HG02678 (cell line): ENCODE measurements around the gene USP4.
"Not testable (repeated sequence)": the region's sequence is repeated elsewhere in the genome, so short reads cannot be mapped to it uniquely, and the experiment has no call there.

Source experiments
- ATAC-seq: cut with Tn5 transposase; IDR thresholded peaks from one replicate; pipeline ENCODE4 v1.9.1; 2021; ENCODE audit warnings: mild to moderate bottlenecking, moderate library complexity; ENCODE audit not compliant: unreplicated experiment

The USP4 gene

GRCh38 chr3:49255718-49256511 lies 83.9 kb downstream of the USP4 start:
- no peak for ATAC-seq

- no peak for ATAC-seq
Measured at GRCh38 chr3:49255112-49255511, 84.7 kb downstream of the USP4 start.

DNA sequence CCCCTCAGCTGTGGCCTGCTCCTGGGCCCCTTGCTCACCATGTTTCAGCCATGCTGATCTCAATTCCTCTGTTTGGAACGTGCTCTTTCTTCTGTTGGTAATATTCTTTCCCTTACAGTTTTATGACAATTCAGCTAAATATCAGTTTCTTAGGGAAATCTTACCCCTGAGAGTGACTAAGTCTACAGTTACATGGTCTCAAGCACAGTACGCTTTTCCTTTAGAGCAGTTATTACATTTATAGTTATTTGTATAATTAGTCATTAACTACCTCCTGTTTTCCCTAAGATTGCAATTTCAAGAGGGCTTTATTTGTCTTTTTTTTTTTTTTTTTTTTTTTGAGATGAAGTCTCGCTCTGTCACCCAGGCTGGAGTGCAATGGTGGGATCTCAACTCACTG lies 86.3 kb downstream of the USP4 start:
- no peak for ATAC-seq

GRCh38 chr3:49248840-49249227 lies 91.0 kb downstream of the USP4 start:
- no peak for ATAC-seq

GRCh38 chr3:49244581-49245205 lies 95.2 kb downstream of the USP4 start:
- ATAC-seq, result no peak

DNA sequence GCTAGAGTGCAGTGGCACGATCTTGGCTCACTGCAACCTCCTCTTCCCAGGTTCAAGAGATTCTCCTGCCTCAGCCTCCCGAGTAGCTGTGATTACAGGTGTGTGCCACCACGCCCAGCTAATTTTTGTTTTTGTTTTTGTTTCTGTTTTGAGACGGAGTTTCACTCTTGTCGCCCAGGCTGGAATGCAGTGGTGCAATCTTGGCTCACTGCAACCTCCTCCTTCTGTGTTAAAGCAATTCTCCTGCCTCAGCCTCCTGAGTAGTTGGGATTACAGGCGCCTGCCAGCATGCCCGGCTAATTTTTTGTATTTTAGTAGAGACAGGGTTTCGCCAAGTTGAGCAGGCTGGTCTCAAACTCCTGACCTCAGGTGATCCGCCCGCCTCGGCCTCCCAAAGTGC lies 99.8 kb downstream of the USP4 start:
- ATAC-seq, result not testable (repeated sequence)

DNA sequence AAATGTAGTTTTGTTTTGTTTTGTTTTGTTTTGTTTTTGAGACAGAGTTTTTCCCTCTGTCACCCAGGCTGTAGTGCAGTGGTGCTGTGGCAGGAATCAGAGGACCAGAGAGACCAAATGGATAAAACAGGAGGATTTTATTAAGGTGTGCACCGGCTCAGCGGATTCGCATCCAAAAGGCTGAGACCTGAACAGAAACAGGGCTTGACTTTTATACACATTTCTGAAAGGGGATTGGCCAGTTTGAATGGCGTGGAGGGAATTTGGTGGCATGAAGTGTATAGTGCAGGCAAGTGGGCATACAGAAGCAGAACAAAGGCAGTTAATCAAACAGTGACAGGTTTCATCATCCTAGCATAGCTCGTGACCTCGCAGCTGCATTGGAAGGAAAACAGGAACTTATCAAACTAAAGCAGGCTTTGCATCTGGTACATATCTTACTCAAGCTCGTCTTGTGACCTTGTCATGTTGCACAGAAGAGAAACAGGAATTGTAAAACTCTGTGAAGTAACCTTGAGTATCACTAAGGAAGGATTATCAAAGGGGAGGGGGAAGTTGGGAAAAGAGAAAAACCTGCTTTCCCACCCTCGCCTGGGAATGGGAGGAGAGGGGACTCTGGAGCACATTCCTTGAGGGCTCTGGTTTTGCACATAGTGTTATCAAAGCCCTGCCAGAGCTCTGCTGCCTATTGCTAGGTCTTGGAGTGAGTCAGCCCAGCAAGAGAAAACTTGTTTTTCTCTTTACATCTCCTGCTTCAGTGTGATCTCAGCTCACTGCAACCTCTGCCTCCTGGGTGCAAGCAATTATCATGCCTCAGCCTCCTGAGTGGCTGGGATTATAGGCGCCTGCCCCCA lies 101.4 kb downstream of the USP4 start:
- ATAC-seq, result no peak

DNA sequence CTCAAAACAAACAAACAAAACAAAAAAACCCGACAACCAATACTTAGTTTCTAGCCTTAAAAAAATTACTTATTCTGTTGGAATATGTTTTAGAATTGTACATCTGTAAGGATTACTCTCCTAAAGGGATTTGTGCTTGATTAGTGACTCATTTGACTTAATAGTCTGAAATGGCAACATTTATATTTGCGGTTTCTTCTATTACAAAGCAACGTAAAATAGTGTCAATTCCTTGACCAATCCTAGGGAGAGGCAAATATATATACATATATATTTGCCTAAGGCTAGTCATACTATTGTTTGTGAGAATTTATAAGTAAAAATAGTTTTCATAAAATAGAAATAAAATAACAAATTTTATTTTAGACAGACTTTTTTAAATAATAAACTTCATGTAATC lies 102.5 kb downstream of the USP4 start:
- no peak for ATAC-seq

GRCh38 chr3:49236226-49236625 lies 103.6 kb downstream of the USP4 start:
- no peak for ATAC-seq

DNA sequence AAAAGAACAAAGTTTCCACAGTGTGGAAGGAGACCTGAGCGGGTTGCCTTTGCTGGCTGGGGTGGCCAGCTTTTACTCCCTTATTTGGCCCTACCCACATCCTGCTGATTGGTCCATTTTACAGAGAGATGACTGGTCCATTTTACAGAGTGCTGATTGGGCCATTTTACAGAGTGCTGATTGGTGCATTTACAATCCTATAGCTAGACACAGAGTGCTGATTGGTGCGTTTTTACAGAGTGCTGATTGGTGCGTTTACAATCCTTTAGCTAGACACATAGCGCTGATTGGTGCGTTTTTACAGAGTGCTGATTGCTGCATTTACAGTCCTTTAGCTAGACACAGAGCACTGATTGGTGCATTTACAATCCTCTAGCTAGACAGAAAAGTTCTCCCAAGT lies 111.0 kb downstream of the USP4 start:
- ATAC-seq, result not testable (repeated sequence)
